HepG2 (cell line): ENCODE data around the gene ANKRD40. TPM values are rescaled to one million over a fixed set of nuclear protein-coding genes. Genes with fewer than 3 reads are reported as not detected.

Source experiments
- CREM ChIP-seq, 2 experiments: sonication (generic) in 1 of 2; formaldehyde crosslinking in 1 of 2; IDR thresholded peaks; 2 replicates each; pipeline versions ENCODE4 v1.4.0 to v1.6.1; 2016 to 2020; ENCODE audit warnings: antibody characterized with exemption in 1 of 2, mild to moderate bottlenecking in 1 of 2, missing genetic modification reagents in 1 of 2
- E2F1 ChIP-seq: sonication (generic); formaldehyde crosslinking; IDR thresholded peaks from 2 replicates; pipeline ENCODE4 v1.5.0; 2020; ENCODE audit warnings: missing genetic modification reagents
- FOXA1 ChIP-seq, 2 experiments: fragments of 450-650 bp in 1 of 2; sonication (generic) in 1 of 2; formaldehyde crosslinking in 1 of 2; IDR thresholded peaks; 2 replicates each; pipeline versions ENCODE4 v1.4.0 to v1.6.1; 2016 to 2020; ENCODE audit warnings: missing genetic modification reagents in 1 of 2
- FOXJ3 ChIP-seq: sonication (generic); formaldehyde crosslinking; IDR thresholded peaks from 2 replicates; pipeline ENCODE4 v1.4.0; 2020; ENCODE audit warnings: missing genetic modification reagents, mild to moderate bottlenecking, borderline replicate concordance
- HOXD1 ChIP-seq: sonication (generic); formaldehyde crosslinking; IDR thresholded peaks from 2 replicates; pipeline ENCODE4 v1.5.0; 2020; ENCODE audit warnings: missing genetic modification reagents
- MED13 ChIP-seq: sonication (generic); formaldehyde crosslinking; IDR thresholded peaks from 2 replicates; pipeline ENCODE4 v1.5.0; 2020; ENCODE audit warnings: missing genetic modification reagents
- MEIS2 ChIP-seq: sonication (generic); formaldehyde crosslinking; IDR thresholded peaks from 2 replicates; pipeline ENCODE4 v1.9.0; 2021; ENCODE audit warnings: mild to moderate bottlenecking, missing genetic modification reagents
- POLR2A ChIP-seq, 2 experiments: IDR thresholded peaks; 2 replicates each; pipeline ENCODE4 v1.6.1; 2011; ENCODE audit warnings: low read depth in 2 of 2, low read length in 2 of 2, mild to moderate bottlenecking in 1 of 2, moderate library complexity in 1 of 2; ENCODE audit not compliant: insufficient read depth in 1 of 2
- ZBTB7B ChIP-seq: sonication (generic); formaldehyde crosslinking; IDR thresholded peaks from 2 replicates; pipeline ENCODE4 v1.4.0; 2020; ENCODE audit warnings: missing genetic modification reagents
- ZFP36L2 ChIP-seq: sonication (generic); formaldehyde crosslinking; IDR thresholded peaks from 2 replicates; pipeline ENCODE4 v1.4.0; 2020; ENCODE audit warnings: missing genetic modification reagents
- ZFP82 ChIP-seq: sonication (generic); formaldehyde crosslinking; IDR thresholded peaks from 2 replicates; pipeline ENCODE4 v1.5.1; 2020; ENCODE audit warnings: mild to moderate bottlenecking, missing genetic modification reagents, borderline replicate concordance
- ZNF256 ChIP-seq: sonication (generic); formaldehyde crosslinking; conservative IDR thresholded peaks from 2 replicates; pipeline ENCODE4 v1.4.0; 2020; ENCODE audit warnings: missing genetic modification reagents
- ZNF496 ChIP-seq: sonication (generic); formaldehyde crosslinking; IDR thresholded peaks from 2 replicates; pipeline ENCODE4 v1.8.1; 2023; ENCODE audit warnings: mild to moderate bottlenecking, moderate library complexity, missing genetic modification reagents; ENCODE audit not compliant: insufficient replicate concordance
- ZNF710 ChIP-seq: sonication (generic); formaldehyde crosslinking; IDR thresholded peaks from 2 replicates; pipeline ENCODE4 v1.5.0; 2020; ENCODE audit warnings: mild to moderate bottlenecking, missing genetic modification reagents, borderline replicate concordance
- ZSCAN5A ChIP-seq: sonication (generic); formaldehyde crosslinking; IDR thresholded peaks from 2 replicates; pipeline ENCODE4 v1.8.0; 2022; ENCODE audit warnings: mild to moderate bottlenecking, missing genetic modification reagents, borderline replicate concordance
- polyA plus RNA-seq, 8 experiments: library from polyadenylated mRNA; depleted of rRNA in 3 of 8; stranded (reverse) in 7 of 8; unstranded in 1 of 8; fragments of >200 nt; fragmentation: Illumina TruSeq in 4 of 8; extraction: Trizol in 4 of 8; gene quantifications; 2 replicates each; pipeline versions ENCODE4 v1.2.1 to v1.2.3, GENCODE V29; 2011 to 2016; ENCODE audit warnings: low read depth in 4 of 8, missing spikeins in 1 of 8, mixed read lengths in 1 of 8; ENCODE audit not compliant: insufficient read depth in 1 of 8
- total RNA-seq, 5 experiments: library from RNA; depleted of rRNA; stranded (reverse); fragments of >200 nt; fragmentation: Illumina TruSeq; extraction: Trizol; gene quantifications; 2 replicates each; pipeline ENCODE4 v1.2.3, GENCODE V29; 2016; ENCODE audit warnings: low read depth in 1 of 5
- TF ChIP-seq, protein P1 (sequence below), 2 experiments: sonication (generic) in 1 of 2; formaldehyde crosslinking in 1 of 2; IDR thresholded peaks; 2 replicates each; pipeline versions ENCODE4 v1.4.0 to v1.6.1; 2018 to 2020; ENCODE audit warnings: missing genetic modification reagents in 2 of 2, borderline replicate concordance in 1 of 2, low read depth in 1 of 2, mild to moderate bottlenecking in 1 of 2, missing biosample characterization in 1 of 2
- TF ChIP-seq, protein P2 (sequence below): sonication (generic); formaldehyde crosslinking; IDR thresholded peaks from 2 replicates; pipeline ENCODE4 v1.5.1; 2020; ENCODE audit warnings: missing genetic modification reagents, mild to moderate bottlenecking, borderline replicate concordance

Gene ANKRD40
- total and polyA plus RNA-seq, 2 of the 13 experiments (the other 11 are each of a cell fraction or from before 2014, with no cell fraction given), result 35.0 to 46.4 TPM

DNA sequence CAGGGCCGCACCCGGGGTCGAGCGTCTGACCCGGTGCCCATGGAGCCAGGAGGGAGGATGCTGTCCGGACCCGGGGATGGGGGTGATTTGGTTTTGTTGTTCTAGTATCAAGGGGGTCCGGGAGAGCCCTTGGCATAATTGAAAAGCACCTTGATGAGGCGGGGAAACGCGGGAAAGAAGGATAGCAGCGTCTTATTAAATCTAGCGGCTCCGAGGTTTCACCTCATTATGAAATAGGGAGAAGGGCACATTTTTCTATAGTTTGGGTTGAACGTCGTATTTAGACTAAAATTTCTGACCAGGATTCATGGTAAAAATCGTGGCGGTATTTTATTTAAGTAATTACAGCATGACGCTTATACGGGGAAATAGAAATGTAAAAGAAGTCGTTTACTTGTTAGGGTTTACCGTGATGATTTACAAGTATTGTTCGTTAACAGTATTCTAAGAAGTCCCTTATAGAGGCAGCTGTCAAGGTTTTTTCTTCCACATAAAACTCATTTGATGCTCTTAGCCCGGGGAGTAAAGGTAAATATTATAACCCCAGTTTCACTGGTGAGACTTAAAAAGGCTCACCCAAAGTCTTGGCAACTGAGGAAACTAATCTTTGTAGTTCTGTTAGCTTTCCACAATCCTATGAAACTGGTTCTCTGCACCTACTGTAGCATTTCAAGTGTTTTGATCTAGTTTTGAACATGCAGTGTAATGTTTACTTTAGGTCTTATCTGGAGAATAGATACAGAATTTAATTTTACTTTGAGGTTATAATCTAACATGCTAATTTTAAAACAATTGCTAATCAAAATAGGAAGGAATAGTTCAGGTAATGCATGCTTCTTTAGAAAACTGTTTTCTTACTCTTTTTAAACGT is 12.4 kb upstream of the ANKRD40 start (continued):
- no peak for TF ChIP-seq HOXD1 (CRISPR knock-in tag)
- no peak for TF ChIP-seq ZNF710 (CRISPR knock-in tag)
- TF ChIP-seq, protein P1, sequence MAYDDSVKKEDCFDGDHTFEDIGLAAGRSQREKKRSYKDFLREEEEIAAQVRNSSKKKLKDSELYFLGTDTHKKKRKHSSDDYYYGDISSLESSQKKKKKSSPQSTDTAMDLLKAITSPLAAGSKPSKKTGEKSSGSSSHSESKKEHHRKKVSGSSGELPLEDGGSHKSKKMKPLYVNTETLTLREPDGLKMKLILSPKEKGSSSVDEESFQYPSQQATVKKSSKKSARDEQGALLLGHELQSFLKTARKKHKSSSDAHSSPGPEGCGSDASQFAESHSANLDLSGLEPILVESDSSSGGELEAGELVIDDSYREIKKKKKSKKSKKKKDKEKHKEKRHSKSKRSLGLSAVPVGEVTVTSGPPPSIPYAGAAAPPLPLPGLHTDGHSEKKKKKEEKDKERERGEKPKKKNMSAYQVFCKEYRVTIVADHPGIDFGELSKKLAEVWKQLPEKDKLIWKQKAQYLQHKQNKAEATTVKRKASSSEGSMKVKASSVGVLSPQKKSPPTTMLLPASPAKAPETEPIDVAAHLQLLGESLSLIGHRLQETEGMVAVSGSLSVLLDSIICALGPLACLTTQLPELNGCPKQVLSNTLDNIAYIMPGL (CRISPR knock-in tag; IDR thresholded peaks at IDR 0.05; ENCODE audit: borderline replicate concordance in 1 of 2, low read depth in 1 of 2), result no peak
- TF ChIP-seq, protein P2, sequence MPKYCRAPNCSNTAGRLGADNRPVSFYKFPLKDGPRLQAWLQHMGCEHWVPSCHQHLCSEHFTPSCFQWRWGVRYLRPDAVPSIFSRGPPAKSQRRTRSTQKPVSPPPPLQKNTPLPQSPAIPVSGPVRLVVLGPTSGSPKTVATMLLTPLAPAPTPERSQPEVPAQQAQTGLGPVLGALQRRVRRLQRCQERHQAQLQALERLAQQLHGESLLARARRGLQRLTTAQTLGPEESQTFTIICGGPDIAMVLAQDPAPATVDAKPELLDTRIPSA (CRISPR knock-in tag), result 0 out of 2 replicates have a peak, but pooled peaks have one; percentile 2
- 0 out of 2 replicates have a peak, but pooled peaks have one; percentile 7 for TF ChIP-seq ZFP36L2 (CRISPR knock-in tag)
- 0 out of 2 replicates have a peak, but pooled peaks have one; percentile 24 for TF ChIP-seq E2F1
- peak; percentile 4; the same call in 1 of the 2 replicates for TF ChIP-seq ZBTB7B
- TF ChIP-seq MED13 (CRISPR knock-in tag), result peak; percentile 10; the same call in 1 of the 2 replicates
- TF ChIP-seq ZFP82, result no peak
- no peak for TF ChIP-seq ZSCAN5A (CRISPR knock-in tag)
- no peak for TF ChIP-seq POLR2A (IDR thresholded peaks at IDR 0.05; ENCODE audit: insufficient read depth in 1 of 2, low read depth in 2 of 2, low read length in 2 of 2)
- TF ChIP-seq CREM (IDR thresholded peaks at IDR 0.05), result 0 out of 2 replicates have a peak, but pooled peaks have one; percentile 12
- TF ChIP-seq CREM (CRISPR knock-in tag; IDR thresholded peaks at IDR 0.05), result no peak
- peak; percentile 67 for TF ChIP-seq FOXJ3 (CRISPR knock-in tag)
- no peak for TF ChIP-seq ZNF496 (CRISPR knock-in tag)
- TF ChIP-seq MEIS2 (CRISPR knock-in tag), result 0 out of 2 replicates have a peak, but pooled peaks have one; percentile 7
- TF ChIP-seq FOXA1 (IDR thresholded peaks at IDR 0.05), result no peak
- TF ChIP-seq FOXA1 (CRISPR knock-in tag; IDR thresholded peaks at IDR 0.05), result no peak
- TF ChIP-seq ZNF256 (CRISPR knock-in tag), result 0 out of 2 replicates have a peak, but pooled peaks have one; percentile 4
